HG03139 (cell line): ENCODE measurements around the gene PPP1R37.

ENCODE experiments used
- ATAC-seq: cut with Tn5 transposase; IDR thresholded peaks from one replicate; pipeline ENCODE4 v1.9.1; 2021; ENCODE audit not compliant: unreplicated experiment

Gene PPP1R37

DNA sequence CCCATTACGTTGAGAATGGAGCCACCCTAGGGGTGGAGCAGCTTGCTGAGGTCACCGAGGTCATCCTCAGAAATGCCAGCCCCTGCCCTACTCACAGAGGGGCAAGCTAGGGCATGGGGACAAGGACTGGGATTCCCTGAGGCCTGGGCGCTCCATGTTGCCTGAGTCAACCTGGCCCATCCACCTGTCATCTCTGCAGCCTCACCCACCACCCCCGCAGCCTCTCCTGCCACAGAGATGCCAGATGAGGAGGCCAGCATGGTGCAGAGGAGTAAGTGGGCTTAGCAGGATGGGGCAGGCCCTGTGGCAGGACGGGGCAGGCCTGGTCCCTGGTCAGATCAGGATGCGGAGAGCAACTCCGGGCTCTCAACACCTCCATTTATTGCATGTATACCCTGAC lies 58.3 kb downstream of the PPP1R37 start:
- ATAC-seq = no peak

DNA sequence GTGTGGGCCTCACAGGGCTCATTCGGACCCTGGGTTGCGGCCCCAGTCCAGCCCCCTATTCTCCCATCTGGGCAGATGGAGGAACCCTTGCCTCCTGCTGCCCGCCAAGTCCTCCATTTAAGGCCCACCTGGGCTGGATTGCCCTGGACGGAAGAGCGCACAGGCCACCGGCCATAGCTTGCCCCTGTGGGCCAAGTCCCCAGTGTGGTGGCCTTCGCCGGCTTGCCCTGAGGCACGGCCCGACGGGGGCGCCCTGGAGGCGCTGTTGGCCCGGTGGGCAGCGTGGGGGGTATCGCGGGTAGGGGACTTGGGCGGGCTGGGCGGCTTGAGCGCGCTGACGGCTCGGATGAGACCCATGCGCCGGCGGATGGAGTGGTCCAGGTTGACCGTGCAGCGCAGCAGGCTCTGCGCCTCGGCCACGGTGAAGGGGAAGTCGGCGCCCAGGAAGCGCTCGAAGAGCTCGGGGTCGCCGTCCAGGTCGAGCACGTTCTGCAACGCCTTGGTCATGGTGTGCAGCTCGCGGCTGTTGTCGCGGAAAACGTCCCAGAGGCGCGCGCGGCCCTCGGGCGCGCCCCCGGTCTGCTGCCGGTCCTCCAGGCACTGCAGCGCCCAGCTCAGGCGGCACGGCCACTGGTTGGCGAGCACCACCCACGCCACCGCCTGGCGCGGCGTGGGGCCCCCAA lies 59.0 kb downstream of the PPP1R37 start:
- ATAC-seq = no peak

DNA sequence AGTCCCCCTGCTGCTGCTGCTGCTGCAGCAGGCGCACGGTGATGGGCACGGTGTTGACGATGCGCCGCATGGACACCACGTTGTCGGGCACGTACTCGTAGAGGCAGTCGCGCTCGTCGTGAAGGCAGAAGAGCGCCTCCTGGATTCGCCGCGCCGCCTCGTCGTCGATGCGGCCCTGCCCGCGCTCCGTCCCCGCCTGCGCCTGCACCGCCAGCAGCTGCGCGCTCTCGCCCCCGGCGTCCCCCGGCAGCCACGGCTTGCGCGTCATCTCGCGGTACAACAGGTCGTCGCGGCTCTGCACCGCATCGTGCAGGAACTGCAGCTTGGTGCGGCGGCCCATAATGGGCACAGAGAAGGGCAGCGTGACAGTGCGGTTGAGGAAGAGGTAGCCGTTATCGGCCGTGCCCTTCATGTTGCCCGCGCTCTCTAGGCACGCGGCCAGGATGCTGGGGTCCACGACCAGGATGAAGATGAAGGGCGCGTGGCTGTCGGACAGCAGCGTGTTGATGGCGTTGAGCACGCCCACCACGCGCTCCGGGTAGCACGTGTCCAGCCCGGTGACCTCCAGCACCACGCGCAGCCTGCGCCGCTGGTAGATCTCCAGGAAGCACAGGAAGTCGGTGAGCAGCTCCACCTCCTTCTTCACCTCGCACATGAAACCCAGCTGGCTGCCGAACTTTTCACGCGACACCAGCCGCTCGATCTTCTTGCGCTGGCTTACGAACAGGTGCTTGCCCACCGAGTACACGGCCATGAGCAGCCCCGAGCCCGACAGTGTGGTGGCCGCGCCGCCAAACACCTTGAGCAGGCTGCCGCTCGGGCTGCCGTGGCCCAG lies 59.7 kb downstream of the PPP1R37 start:
- no peak for ATAC-seq

DNA sequence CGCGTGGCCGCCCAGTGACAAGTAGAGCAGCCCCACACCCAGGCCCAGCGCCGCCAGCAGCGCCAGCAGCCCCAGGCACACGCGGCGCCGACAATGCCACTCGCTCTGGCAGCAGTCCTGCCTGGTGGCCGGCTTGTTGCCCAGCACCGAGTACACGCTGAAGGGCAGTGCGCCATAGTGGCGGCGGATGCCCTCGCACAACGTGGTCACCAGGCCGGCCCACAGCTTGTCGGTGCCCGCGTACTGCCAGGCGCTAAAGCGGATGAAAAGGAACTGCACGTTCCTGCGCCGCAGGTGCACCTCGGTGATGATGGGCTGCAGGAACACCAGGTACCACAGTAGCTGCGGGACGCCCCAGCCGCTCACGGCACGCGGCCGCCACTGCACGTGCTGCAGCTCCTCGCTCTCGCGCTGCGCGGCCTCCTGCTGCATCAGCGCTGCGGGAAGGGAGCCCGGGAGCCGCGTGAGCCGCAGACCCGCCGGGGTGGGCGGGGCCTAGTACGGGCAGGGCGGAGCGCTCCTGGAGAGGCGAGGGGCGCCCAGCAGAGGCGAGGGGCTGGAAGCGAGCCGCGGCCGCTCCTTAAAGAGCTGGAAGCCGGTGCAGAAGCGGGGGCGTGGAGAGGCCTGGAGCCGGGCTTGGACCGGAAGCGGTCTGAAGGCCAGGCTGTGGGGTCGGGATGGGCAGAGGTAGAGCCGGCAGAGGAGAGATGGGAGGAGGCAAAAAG lies 60.5 kb downstream of the PPP1R37 start:
- no peak for ATAC-seq

DNA sequence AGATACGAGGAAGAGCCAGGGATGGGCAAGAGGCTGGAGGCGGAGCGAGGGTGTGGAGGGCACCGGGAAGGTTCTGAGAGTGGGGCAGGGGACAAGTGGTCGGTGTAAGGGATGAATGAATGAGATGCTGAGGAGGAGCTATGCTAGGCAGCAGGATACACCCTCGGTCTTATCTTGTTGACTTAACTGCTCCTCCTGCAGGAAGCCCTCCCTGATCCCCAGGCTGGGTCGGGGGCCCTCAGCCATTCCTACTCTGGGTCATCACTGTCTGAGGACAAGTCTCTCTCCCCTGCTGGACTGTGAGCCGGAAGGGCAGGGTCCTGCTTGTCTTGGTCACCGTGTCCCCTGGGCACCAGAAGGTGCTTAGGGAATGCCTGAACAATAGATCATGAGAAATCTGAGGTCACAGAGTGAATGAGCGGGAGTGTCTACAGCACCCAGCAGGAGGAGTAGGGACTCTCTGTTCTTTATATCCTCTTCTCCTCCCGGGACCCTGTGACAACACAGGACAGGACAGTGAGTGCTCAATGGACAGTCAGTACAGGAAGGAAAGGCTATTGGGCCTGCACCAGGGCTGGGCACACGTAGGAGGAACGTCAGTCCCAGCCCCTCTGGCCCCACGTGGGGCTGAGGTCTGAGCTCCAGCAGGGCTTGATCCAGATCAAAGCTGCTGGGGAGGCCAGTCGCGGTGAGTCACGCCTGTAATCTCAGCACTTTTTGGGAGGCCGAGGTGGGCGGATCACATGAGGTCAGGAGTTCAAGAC lies 61.3 kb downstream of the PPP1R37 start:
- ATAC-seq = no peak

DNA sequence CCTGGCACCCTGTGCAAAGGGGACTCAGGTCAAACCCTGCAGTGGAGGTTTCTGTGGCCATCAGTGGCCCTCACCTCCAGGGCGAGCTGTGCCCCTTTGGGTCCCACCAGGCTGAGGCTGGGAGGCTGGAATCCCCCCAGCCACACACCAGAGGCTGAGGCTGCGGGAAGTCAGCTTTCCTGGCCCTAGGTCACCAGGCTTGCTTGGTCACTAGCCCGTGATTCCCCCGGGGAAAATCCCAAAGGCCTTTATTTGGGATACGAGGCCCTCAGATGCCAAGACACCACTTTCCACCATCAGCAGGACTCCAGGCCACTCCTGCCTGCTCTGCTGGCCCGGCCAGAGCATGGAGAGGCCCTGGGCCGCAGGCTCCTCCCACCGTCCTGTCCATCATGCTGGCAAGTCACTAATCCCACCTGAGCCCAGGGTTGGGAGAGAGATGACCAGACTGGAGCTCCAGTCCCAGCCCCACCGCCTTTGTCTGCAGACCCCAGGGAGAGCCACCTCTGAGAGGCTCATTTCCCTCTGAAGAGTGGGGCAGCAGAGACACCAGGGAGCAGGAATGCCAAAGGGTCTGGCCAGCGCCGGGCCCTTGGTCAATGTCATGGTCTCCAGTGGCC lies 63.1 kb downstream of the PPP1R37 start:
- no peak for ATAC-seq

DNA sequence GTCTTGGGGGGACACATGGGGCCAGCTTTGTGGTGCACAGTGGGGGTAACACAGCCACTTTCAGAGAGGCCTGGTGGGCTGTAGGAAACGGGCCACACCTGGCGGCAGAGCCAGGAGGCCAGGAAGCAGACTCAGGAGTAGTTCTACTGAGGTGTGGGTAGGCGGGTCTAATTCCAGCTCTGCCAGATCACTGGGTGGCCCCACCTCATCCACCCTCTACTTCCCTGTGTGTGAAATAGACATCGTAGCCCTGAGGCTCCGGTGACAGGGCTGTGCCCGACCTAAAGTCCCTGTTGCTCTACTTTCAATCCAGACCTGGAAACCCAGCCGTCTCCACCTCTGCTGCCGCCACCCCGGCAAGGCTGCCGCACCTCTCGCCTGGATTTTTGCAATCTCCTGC lies 63.8 kb downstream of the PPP1R37 start:
- no peak for ATAC-seq

DNA sequence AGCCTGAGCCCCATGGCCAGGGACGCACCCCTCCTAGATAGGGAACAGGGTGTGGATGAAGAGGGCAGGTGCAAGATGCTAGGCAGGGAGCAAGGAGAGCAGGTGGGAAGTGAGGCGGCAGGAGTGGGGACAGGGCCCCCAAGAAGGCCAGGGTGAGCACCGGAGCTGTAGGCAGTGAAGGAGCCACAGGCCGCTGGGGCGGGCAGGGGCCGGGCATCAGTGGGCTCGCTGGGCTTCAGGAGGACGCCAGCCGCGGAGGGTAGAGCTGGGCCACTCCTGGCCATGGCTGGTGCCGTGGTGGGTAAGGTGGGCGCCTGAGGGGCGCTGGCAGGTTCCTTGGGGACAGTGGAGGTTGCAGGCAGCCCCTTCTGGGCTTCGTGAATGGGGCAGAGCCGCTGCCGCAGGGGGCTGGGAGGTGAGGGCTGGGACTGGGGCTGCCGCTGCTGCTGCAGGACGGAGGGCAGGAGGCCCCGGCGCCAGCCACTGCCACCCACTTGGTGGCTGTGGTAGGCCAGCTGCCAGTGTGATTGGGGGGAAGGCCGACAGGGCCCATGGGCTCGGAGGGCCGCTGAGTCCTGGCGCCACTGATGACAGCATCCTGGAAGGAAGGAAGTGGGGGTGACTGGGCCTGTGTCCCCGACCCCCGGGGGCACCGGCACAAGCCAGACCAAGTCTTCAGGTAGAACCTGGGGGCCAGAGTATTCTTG lies 65.7 kb downstream of the PPP1R37 start:
- ATAC-seq = no peak

DNA sequence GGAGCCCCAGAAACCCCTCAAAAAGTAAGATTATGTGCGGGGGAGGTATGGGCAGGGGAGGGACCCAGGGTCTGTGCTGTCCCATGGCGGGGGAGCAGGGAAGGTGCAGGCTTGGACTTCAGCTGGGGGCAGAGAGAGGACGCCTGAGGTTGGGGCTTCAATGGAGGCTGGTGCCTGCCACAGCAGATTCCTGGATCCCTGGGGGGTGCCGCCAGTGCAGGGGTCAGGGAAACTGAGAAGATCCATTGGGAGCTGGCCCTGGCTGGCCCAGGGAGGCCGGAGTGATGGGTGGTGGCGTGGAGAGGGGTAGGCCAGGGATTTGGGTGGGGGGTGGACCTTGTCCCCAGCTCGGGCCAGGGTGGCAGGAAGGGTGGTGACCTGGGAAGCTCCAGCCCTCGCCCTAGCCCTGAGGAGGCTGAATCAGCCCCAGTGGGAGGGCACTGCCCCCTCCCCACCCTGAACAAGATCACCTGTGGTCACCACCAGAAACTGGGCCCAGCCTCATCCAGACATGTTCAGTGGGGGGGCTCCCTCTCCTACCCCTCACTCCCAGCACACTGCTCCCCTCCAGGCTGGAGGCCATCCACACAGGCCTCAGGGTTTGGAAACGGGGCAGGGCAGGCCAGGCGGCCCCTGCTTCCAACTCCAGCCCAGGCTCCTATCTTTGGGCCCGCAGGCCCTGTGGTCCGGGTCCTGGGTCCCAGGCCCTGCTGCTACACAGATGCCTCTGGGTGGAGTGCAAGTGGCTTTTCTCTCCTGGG lies 66.4 kb downstream of the PPP1R37 start:
- no peak for ATAC-seq

DNA sequence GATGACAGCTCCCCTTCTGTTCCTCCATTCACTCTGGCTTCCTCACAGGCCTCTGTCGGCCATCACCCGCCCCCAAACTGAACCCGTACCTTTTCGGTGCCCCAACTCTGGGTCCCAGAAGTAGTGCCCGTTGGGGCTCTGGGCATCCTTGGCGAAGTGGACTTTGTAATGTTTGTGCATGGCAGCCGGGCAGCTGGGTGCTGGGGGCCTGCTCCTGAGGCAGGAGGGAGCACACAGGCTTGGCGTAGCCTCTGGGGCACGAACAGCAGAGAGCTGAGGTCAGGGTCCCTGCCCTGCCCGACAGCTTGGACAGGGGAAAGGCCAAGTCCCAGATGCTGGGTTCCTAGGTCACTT lies 67.0 kb downstream of the PPP1R37 start:
- no peak for ATAC-seq

DNA sequence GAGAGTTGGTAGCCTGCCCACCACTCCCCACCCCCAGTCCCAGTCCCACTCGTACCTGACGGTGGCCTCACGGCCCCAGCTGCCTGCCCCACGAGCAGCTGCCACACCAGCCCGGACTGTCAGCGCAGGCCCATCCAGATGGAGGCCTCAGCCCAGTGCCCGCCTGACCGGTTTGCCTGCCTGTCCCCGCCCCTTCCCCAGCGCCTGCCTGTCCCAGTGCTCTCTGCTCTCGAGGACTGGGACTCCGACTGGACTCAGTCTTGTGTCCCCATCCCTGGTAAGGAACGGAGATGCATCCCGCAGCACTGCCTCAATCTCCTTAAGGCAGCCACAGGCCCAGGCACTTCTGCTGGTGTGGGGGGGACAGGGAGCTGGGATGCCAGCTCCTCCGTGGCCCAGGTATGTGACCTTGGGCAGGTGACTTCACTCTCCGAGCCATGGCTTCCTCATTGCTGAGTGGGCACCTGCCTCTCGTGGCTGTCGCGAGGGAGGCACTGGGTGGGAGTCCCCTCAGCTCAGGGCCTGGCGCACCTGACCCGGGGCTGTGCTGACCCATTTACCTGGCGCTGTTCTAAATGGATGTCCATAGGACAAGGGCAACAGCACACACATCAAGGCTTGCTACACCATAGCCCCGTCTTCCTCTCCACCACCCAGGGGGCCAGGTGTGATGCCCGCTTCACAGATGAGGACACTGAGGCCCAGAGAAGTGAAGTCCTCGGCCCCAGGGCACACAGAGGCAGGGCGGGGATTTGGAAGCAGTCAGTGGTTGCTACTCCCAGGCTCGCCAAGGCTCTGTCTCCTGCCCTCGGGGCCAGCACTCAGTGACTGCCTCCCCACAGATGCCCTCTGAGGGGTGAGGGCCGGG lies 68.1 kb downstream of the PPP1R37 start, which contains the start of gene NKPD1:
TSS of gene NKPD1 (minus strand) at position 113 of the 868 bp plus-strand sequence. CDS start 832 bp downstream, outside the sequence.
- no peak for ATAC-seq

DNA sequence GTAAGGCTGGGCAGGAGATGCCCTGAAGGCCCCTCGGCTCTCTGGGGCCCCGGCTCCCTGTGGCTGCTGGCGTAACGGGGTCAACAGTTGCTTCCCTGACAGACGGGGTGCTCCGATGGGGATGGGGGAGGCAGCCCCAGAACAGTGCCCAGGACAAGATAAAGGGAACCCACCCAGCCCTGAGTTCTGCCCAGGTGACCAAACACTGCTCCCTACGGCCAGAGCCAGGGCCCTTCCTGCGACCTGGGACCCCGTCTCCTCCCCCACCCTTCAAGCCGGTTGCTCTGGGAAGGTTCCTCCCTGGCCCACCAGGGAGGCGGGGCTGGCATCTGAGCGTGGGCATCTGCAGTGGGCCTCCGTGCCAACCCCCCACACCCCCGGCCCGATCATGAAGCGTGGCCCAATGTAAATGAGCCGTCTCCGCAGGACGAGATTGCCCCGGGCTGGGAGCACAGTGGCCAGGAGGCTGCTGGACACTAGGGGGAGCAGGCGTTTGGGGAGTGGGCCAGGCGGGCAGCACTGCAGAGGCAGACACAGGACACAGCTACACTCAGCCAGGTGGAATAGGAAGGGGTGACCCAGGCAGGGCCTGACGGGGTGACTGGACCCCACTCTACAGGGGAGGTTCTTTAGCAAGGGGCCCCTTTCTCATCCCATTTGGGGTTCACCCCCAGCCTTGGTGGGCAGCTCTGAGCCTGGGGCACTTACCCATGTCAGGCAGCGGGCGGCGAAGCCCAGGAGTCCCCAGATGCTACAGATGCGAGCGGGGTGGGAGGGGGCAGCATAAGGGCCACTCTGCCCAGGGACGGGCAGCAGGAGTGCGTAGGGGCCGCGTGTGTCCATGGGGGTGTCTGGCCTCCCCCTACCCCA lies 69.0 kb downstream of the PPP1R37 start:
- no peak for ATAC-seq

DNA sequence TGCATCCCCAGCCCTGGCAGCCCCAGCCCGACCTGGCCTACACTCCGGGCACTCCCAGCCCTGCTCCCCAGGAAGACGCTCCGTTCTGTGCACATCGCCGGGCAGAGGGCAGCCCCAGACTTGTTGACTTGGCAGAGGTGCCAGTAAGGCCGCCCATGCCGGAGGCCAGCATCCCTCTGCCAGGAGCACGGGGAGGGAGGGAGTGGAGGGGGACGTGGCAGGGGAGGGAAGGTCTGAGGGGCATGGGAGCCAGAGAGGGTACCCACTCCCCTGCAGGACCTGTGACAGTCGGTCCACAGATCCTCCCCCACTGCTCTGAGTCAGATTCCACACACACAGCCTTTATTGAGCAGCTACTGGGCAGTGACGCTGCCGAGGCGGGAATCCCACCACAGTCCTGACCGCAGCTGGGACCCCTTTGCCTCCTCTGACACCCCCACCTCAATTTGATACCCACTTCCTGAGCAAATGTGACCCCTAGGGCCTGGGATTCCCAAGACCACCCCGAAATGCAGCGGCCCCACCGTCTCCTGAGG lies 69.7 kb downstream of the PPP1R37 start:
- ATAC-seq = no peak

DNA sequence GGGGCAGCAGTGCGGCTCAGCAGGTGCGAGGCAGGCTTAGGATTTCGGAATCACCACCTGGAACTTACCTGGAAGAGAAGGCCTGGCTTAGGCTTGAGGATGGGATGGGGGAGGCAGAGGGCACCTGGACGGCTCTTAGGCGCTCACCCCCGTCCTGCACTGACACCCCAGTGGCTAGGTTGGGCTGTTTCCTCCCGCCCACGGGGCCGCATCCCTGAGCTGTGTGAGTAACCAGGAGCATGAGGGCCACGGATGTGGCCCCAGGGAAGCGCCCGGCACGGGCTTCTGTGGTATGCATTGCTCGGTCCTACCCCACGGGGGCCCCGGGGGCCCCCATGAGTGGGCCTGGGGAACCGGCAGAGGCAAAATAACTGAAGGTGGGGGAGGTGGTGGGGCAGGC lies 70.2 kb downstream of the PPP1R37 start:
- no peak for ATAC-seq

DNA sequence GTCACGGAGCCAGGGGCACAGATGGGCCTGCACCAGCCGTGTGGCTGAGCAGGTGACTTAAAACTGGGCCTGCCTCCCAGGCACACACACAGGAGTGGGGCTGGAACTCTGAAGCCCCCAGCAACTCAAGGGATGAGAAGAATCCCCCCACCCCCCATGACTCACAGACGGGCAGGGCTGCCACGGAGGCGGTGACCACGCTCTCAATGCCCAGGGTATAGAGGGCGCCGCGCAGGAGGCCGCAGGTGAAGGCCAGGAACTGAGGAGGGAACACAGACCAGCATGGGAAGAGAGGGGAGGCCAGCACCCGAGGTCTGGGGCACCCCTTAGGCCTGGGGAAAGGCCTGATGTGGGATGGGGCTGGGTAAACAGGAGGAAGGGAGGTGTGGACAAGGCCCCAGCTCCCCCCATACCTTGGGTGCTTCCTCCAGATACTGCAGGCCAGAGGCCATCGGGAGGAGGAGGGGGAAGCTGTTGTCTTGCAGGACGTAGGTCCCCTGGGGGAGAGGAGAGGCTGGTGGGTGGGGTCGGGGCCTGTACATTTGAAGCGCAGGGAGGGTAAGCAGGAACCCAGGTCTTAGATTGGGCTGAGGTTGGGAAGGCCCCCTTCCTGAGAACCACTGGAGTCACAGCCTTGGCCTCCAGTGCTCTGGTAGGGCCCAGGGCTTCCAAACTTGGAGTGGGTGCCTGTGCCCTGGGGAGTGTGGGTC lies 70.9 kb downstream of the PPP1R37 start:
- no peak for ATAC-seq

DNA sequence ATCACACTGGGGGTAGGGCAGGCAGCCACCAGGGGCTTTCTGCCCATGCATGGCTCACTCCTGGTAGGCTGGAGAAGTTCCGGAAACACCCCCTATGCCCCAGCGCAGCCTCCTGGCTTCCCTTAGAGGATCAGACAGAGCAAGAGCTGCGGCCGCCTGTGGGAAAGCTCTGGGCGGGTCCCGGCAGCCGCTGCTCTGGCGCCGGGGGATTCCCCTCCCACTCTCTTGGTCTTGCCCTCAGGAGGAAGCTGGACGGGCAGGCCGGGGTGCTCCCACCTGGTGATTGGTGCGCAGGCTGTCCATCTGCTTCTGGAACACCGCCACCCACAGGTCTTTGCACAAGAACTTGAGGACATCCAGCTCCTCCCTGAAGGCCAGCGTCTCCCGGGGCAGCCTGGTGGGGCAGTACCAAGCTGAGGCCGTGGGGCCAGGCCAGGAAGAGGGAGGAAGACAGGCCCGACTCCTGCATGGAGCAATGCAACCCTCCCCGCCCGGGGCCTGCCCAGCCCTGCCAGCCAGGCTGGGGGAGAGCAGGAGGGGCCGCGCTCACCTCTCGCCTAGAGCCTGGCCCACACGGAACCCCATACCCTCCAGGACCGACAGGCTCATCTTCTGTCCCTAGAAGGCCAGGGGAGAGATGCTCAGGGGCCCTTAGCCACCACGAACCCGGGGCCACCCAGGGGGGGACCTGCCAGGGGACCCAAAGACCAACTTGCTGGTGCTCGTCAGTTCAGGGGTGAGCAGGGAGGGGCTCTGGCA lies 71.8 kb downstream of the PPP1R37 start:
- peak; percentile 54 for ATAC-seq
